Lower lobe of right lung (tissue), 1 donor: ENCODE measurements around the gene ZNF653. TPM values are rescaled to one million over a fixed set of nuclear protein-coding genes. Genes with fewer than 3 reads are reported as not detected.

Experiments used
- microRNA-seq: library from miRNA; unstranded; fragments of <30 nt; microRNA quantifications from one replicate; pipeline ENCODE4 v1.2.0, GENCODE V29; 2020; ENCODE audit warnings: borderline number of aligned reads
- total RNA-seq: library from RNA; stranded (reverse); fragmentation: NEBNext Ultra II Directional; extraction: Animal tissue kit (Norgen Biotek cat#: 25700); gene quantifications from one replicate; pipeline ENCODE4 v1.2.1, GENCODE V29; 2021
- donor health status: DM: no; HTN: yes; CAD: no; lungs with severe emphysema.

Gene ZNF653
- total RNA-seq, 1 donor from 2014 or later, result 9.2 TPM

Small RNAs within 50 kb of the gene (microRNA-seq; reads per million reads assigned to microRNA genes)
- gene MIR7974, result not detected

Other genes with a start within 250 kb of the ZNF653 start
- 106 TPM for gene DOCK6, start 243.3 kb downstream of the ZNF653 start, total RNA-seq
- not detected for gene TSPAN16, start 209.7 kb downstream of the ZNF653 start, total RNA-seq
- gene RAB3D, start 166.2 kb downstream of the ZNF653 start, total RNA-seq, result 53.6 TPM
- 65.7 TPM for gene TMEM205, start 159.6 kb downstream of the ZNF653 start, total RNA-seq
- gene CCDC159, start 159.3 kb downstream of the ZNF653 start, total RNA-seq, result 37.3 TPM
- 21.3 TPM for gene PLPPR2, start 150.4 kb downstream of the ZNF653 start, total RNA-seq
- 3.6 TPM for gene SWSAP1, start 131.2 kb downstream of the ZNF653 start, total RNA-seq
- gene EPOR, start 121.5 kb downstream of the ZNF653 start, total RNA-seq, result 16.4 TPM
- 55.8 TPM for gene RGL3, start 86.5 kb downstream of the ZNF653 start, total RNA-seq
- gene ODAD3, start 70.7 kb downstream of the ZNF653 start, total RNA-seq, result 4.3 TPM
- 285 TPM for gene PRKCSH, start 70.2 kb downstream of the ZNF653 start, total RNA-seq
- not detected for gene ELAVL3, start 24.8 kb downstream of the ZNF653 start, total RNA-seq
- gene ECSIT, start 23.3 kb upstream of the ZNF653 start, total RNA-seq, result 38.7 TPM
- 16.4 TPM for gene CNN1, start 33.0 kb upstream of the ZNF653 start, total RNA-seq
- 44.3 TPM for gene ELOF1, start 53.4 kb upstream of the ZNF653 start, total RNA-seq
- 650 TPM for gene ACP5, start 71.8 kb upstream of the ZNF653 start, total RNA-seq
- 9.4 TPM for gene ZNF627, start 91.6 kb upstream of the ZNF653 start, total RNA-seq
- 5.6 TPM for gene ZNF823, start 233.1 kb upstream of the ZNF653 start, total RNA-seq